SK-N-SH treated with all-trans-retinoic acid at 6 μM for 48 hours (cell line): ENCODE results near the gene PPIP5K2.
A peak's percentile ranks its signal among the peaks of the same experiment; 100 is the strongest.

Source experiments
- ATAC-seq: fragments of 200-7000 bp; cut with Tn5 transposase; 3 replicates; pipeline ENCODE4 v1.9.1; 2020; ENCODE audit warnings: mild to moderate bottlenecking, moderate library complexity
- ARNTL ChIP-seq: fragments of 450-650 bp; formaldehyde crosslinking; IDR thresholded peaks from 2 replicates; pipeline ENCODE4 v1.5.0; 2020; ENCODE audit warnings: low read depth, mild to moderate bottlenecking, moderate library complexity, borderline replicate concordance
- BACH2 ChIP-seq: fragments of 250-450 bp; sonication (Bioruptor Pico); IDR thresholded peaks from 2 replicates; pipeline ENCODE4 v1.9.0; 2021; ENCODE audit warnings: mild to moderate bottlenecking, borderline replicate concordance
- CSDC2 ChIP-seq: fragments of 250-450 bp; sonication (Bioruptor Pico); IDR thresholded peaks from 2 replicates; pipeline ENCODE4 v1.5.0; 2020; ENCODE audit warnings: mild to moderate bottlenecking, moderate library complexity
- CSRNP3 ChIP-seq: fragments of 250-450 bp; sonication (Bioruptor Pico); IDR thresholded peaks from 2 replicates; pipeline ENCODE4 v1.5.1; 2021; ENCODE audit warnings: mild to moderate bottlenecking, moderate library complexity
- GLIS3 ChIP-seq: fragments of 250-450 bp; sonication (Bioruptor Pico); IDR thresholded peaks from 2 replicates; pipeline ENCODE4 v1.5.0; 2020; ENCODE audit warnings: mild to moderate bottlenecking, moderate library complexity
- ISL1 ChIP-seq: fragments of 250-450 bp; sonication (Bioruptor Pico); IDR thresholded peaks from 2 replicates; pipeline ENCODE4 v2.1.2; 2022; ENCODE audit warnings: mild to moderate bottlenecking, moderate library complexity
- OSR1 ChIP-seq: fragments of 250-450 bp; sonication (Bioruptor Pico); IDR thresholded peaks from 2 replicates; pipeline ENCODE4 v1.8.0; 2022; ENCODE audit warnings: moderate library complexity, mild to moderate bottlenecking, inconsistent platforms
- PPARA ChIP-seq: fragments of 250-450 bp; sonication (Bioruptor Pico); IDR thresholded peaks from 2 replicates; pipeline ENCODE4 v1.5.0; 2020; ENCODE audit warnings: mild to moderate bottlenecking, borderline replicate concordance
- RARB ChIP-seq: fragments of 250-450 bp; sonication (Bioruptor Pico); IDR thresholded peaks from 2 replicates; pipeline ENCODE4 v1.8.0; 2021; ENCODE audit warnings: mild to moderate bottlenecking, moderate library complexity
- SNAI2 ChIP-seq: fragments of 250-450 bp; sonication (Bioruptor Pico); IDR thresholded peaks from 2 replicates; pipeline ENCODE4 v1.5.0; 2020; ENCODE audit warnings: mild to moderate bottlenecking, moderate library complexity
- TOX ChIP-seq: fragments of 250-450 bp; sonication (Bioruptor Pico); IDR thresholded peaks from 2 replicates; pipeline ENCODE4 v1.8.0; 2021; ENCODE audit warnings: mild to moderate bottlenecking, moderate library complexity, borderline replicate concordance
- TSHZ2 ChIP-seq: fragments of 250-450 bp; sonication (Bioruptor Pico); IDR thresholded peaks from 2 replicates; pipeline ENCODE4 v1.5.0; 2020; ENCODE audit warnings: mild to moderate bottlenecking, moderate library complexity
- ZC3H10 ChIP-seq: fragments of 250-450 bp; sonication (Bioruptor Pico); IDR thresholded peaks from 2 replicates; pipeline ENCODE4 v1.5.1; 2021; ENCODE audit warnings: mild to moderate bottlenecking, moderate library complexity
- ZFP3 ChIP-seq: fragments of 250-450 bp; sonication (Bioruptor Pico); IDR thresholded peaks from 2 replicates; pipeline ENCODE4 v1.5.0; 2020; ENCODE audit warnings: mild to moderate bottlenecking, moderate library complexity
- ZFP30 ChIP-seq: fragments of 450-650 bp; formaldehyde crosslinking; IDR thresholded peaks from 2 replicates; pipeline ENCODE4 v1.5.0; 2022; ENCODE audit warnings: mild to moderate bottlenecking, moderate library complexity
- ZNF565 ChIP-seq: fragments of 450-650 bp; formaldehyde crosslinking; conservative IDR thresholded peaks from 2 replicates; pipeline ENCODE4 v1.5.0; 2020; ENCODE audit warnings: low read depth, mild to moderate bottlenecking, moderate library complexity
- ZNF70 ChIP-seq: fragments of 450-650 bp; formaldehyde crosslinking; IDR thresholded peaks from 2 replicates; pipeline ENCODE4 v1.5.0; 2020; ENCODE audit warnings: mild to moderate bottlenecking, moderate library complexity
- ZNF8 ChIP-seq: fragments of 450-650 bp; formaldehyde crosslinking; IDR thresholded peaks from 2 replicates; pipeline ENCODE4 v1.5.0; 2020; ENCODE audit warnings: mild to moderate bottlenecking, moderate library complexity
- TF ChIP-seq, protein P1 (sequence below): fragments of 250-450 bp; sonication (Bioruptor Pico); IDR thresholded peaks from 2 replicates; pipeline ENCODE4 v1.8.0; 2020; ENCODE audit warnings: mild to moderate bottlenecking, moderate library complexity, borderline replicate concordance

PPIP5K2 gene

GRCh38 chr5:103098993-103099392 is 21.1 kb upstream of the PPIP5K2 start:
- ATAC-seq: no peak
- TF ChIP-seq, protein P1, sequence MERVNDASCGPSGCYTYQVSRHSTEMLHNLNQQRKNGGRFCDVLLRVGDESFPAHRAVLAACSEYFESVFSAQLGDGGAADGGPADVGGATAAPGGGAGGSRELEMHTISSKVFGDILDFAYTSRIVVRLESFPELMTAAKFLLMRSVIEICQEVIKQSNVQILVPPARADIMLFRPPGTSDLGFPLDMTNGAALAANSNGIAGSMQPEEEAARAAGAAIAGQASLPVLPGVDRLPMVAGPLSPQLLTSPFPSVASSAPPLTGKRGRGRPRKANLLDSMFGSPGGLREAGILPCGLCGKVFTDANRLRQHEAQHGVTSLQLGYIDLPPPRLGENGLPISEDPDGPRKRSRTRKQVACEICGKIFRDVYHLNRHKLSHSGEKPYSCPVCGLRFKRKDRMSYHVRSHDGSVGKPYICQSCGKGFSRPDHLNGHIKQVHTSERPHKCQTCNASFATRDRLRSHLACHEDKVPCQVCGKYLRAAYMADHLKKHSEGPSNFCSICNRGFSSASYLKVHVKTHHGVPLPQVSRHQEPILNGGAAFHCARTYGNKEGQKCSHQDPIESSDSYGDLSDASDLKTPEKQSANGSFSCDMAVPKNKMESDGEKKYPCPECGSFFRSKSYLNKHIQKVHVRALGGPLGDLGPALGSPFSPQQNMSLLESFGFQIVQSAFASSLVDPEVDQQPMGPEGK (CRISPR knock-in tag): no peak
- TF ChIP-seq ZFP3 (no peak), BACH2 (no peak), SNAI2 (no peak), ZC3H10 (CRISPR knock-in tag) (no peak)

GRCh38 chr5:103101079-103101750 is 18.9 kb upstream of the PPIP5K2 start:
- peak; percentile 82 for ATAC-seq
- TF ChIP-seq ISL1 (CRISPR knock-in tag) (peak; percentile 39; the same call in 1 of the 2 replicates), ZC3H10 (CRISPR knock-in tag) (no peak)
- TF ChIP-seq, all 23 proteins: peak for 1

GRCh38 chr5:103102234-103102633 is 17.9 kb upstream of the PPIP5K2 start:
- ATAC-seq: no peak

More at GRCh38 chr5:103102234-103102633, 17.9 kb upstream of the PPIP5K2 start:
- TF ChIP-seq, protein P1 (CRISPR knock-in tag): no peak
- TF ChIP-seq BACH2 (no peak), ZNF8 (CRISPR knock-in tag) (no peak), ZNF565 (CRISPR knock-in tag) (no peak), ZC3H10 (CRISPR knock-in tag) (no peak), ZNF70 (no peak), ZFP3 (no peak), TOX (CRISPR knock-in tag) (no peak), SNAI2 (no peak), CSRNP3 (CRISPR knock-in tag) (no peak), ARNTL (CRISPR knock-in tag) (no peak), ISL1 (CRISPR knock-in tag) (no peak), CSDC2 (CRISPR knock-in tag) (no peak), ZFP30 (CRISPR knock-in tag) (no peak), OSR1 (CRISPR knock-in tag) (no peak), PPARA (CRISPR knock-in tag) (no peak), TSHZ2 (CRISPR knock-in tag) (no peak), RARB (no peak), GLIS3 (no peak)
- TF ChIP-seq, all 23 proteins: peak for 0
